HCT116 (cell line): ENCODE data around the gene HPCAL1. TPM values are rescaled to one million over a fixed set of nuclear protein-coding genes. Genes with fewer than 3 reads are reported as not detected.
A peak's percentile ranks its signal among the peaks of the same experiment; 100 is the strongest.

ENCODE experiments used
- ATAC-seq: fragments of 200-7000 bp; cut with Tn5 transposase; 2 replicates; pipeline ENCODE4 v1.9.1; 2020; ENCODE audit warnings: mild to moderate bottlenecking, moderate library complexity
- BruUV-seq: library from RNA; stranded (reverse); fragments of 400-500 nt; replicated peaks from 2 replicates; lab custom pipeline; 2021; lab: Mats Ljungman, UMichigan
- CTCF ChIA-PET: fragments of 300-600 bp; sonication (Branson Sonifier 250); formaldehyde crosslinking; loops from one replicate; lab custom pipeline; 2021; ENCODE audit warnings: antibody characterized with exemption; lab: Charles Lee
- POLR2A ChIA-PET: fragments of 300-600, 350-600 bp; sonication (Branson Sonifier 250); formaldehyde crosslinking; loops from one replicate; lab custom pipeline; 2021; ENCODE audit warnings: antibody characterized with exemption; lab: Charles Lee
- RAD21 ChIA-PET, 2 experiments: fragments of 300-600 bp; sonication (Branson Sonifier 250); formaldehyde crosslinking; loops; one replicate each; lab custom pipeline; 2023; ENCODE audit warnings: low total read pairs in 2 of 2; ENCODE audit not compliant: uncharacterized antibody in 2 of 2, unreplicated experiment in 2 of 2, low non-redundant PET in 1 of 2; lab: Charles Lee
- DNase-seq: peaks from one replicate; pipeline ENCODE4 v3.0.0-alpha.2; 2010; ENCODE audit warnings: low read depth, low spot score
- H2AFZ ChIP-seq: fragments of 200-600 bp; shearing (Covaris generic), sonication (generic); 2 replicates; pipeline ENCODE4 v1.6.1; 2017; ENCODE audit warnings: low read depth, mixed run types, mixed read lengths, antibody characterized with exemption, low read length; ENCODE audit not compliant: poor library complexity, severe bottlenecking
- H3K27ac ChIP-seq: 2 replicates; pipeline ENCODE4 v1.5.1; 2012; ENCODE audit warnings: low read depth, low read length
- H3K27me3 ChIP-seq: fragments of 200-600 bp; sonication (generic); 2 replicates; pipeline ENCODE4 v1.6.1; 2016; ENCODE audit warnings: mixed run types, low read length, mixed read lengths; ENCODE audit not compliant: insufficient read depth
- H3K36me3 ChIP-seq, 2 experiments: fragments of 200-500 bp in 1 of 2; fragments of 200-600 bp in 1 of 2; sonication (Bioruptor generic) in 1 of 2; sonication (generic) in 1 of 2; 2 replicates each; pipeline versions ENCODE4 v1.5.1 to v1.6.1; 2014 to 2016; ENCODE audit warnings: low read length in 2 of 2, inconsistent platforms in 1 of 2, mixed read lengths in 1 of 2, mixed run types in 1 of 2; ENCODE audit not compliant: insufficient read depth in 2 of 2, control insufficient read depth in 1 of 2
- H3K4me1 ChIP-seq, 2 experiments: fragments of 200-600 bp in 1 of 2; sonication (generic) in 1 of 2; 2 replicates each; pipeline versions ENCODE4 v1.5.1 to v1.6.1; 2012 to 2017; ENCODE audit warnings: low read length in 2 of 2, inconsistent platforms in 1 of 2, mild to moderate bottlenecking in 1 of 2, mixed read lengths in 1 of 2, mixed run types in 1 of 2, moderate library complexity in 1 of 2; ENCODE audit not compliant: insufficient read depth in 2 of 2, control insufficient read depth in 1 of 2
- H3K4me2 ChIP-seq: fragments of 200-600 bp; sonication (generic); 2 replicates; pipeline ENCODE4 v1.6.1; 2017; ENCODE audit warnings: mixed run types, low read length, mixed read lengths
- H3K4me3 ChIP-seq, 2 experiments: fragments of 200-600 bp in 1 of 2; sonication (generic) in 1 of 2; replicated peaks in 1 of 2; 2 replicates each; pipeline ENCODE4 v1.5.1; 2011 to 2016; ENCODE audit warnings: low read length in 2 of 2, control low read depth in 1 of 2, low read depth in 1 of 2, mild to moderate bottlenecking in 1 of 2, mixed read lengths in 1 of 2, mixed run types in 1 of 2
- H3K79me2 ChIP-seq: fragments of 200-600 bp; sonication (generic); 2 replicates; pipeline ENCODE4 v1.6.1; 2017; ENCODE audit warnings: mild to moderate bottlenecking, mixed run types, low read length, moderate library complexity, mixed read lengths; ENCODE audit not compliant: insufficient read depth
- H3K9ac ChIP-seq: fragments of 200-600 bp; sonication (generic); 2 replicates; pipeline ENCODE4 v1.6.1; 2016; ENCODE audit warnings: low read length, mixed read lengths
- H3K9me2 ChIP-seq: fragments of 200-600 bp; sonication (generic), shearing (Covaris generic); 2 replicates; pipeline ENCODE4 v1.6.1; 2017; ENCODE audit warnings: mixed run types, mild to moderate bottlenecking, moderate library complexity; ENCODE audit not compliant: insufficient read depth
- H3K9me3 ChIP-seq, 2 experiments: fragments of 200-500 bp in 1 of 2; fragments of 200-600 bp in 1 of 2; sonication (Bioruptor generic) in 1 of 2; sonication (generic) in 1 of 2; 2 replicates each; pipeline ENCODE4 v1.6.1; 2014 to 2017; ENCODE audit warnings: low read length in 2 of 2, mixed read lengths in 2 of 2, inconsistent platforms in 1 of 2, low read depth in 1 of 2, mild to moderate bottlenecking in 1 of 2, mixed run types in 1 of 2, moderate library complexity in 1 of 2; ENCODE audit not compliant: control insufficient read depth in 1 of 2, insufficient read depth in 1 of 2
- H4K20me1 ChIP-seq: fragments of 200-600 bp; sonication (generic), shearing (Covaris generic); 2 replicates; pipeline ENCODE4 v1.6.1; 2017; ENCODE audit warnings: mixed run types, mild to moderate bottlenecking, moderate library complexity; ENCODE audit not compliant: insufficient read depth
- EGR1 ChIP-seq: IDR thresholded peaks from 2 replicates; pipeline ENCODE4 v1.6.1; 2012; ENCODE audit warnings: low read depth
- ELF1 ChIP-seq: IDR thresholded peaks from 2 replicates; pipeline ENCODE4 v1.6.1; 2012; ENCODE audit warnings: low read depth, borderline replicate concordance
- EZH2phosphoT487 ChIP-seq: fragments of 200-600 bp; IDR thresholded peaks from 2 replicates; pipeline ENCODE4 v1.6.1; 2018; ENCODE audit warnings: antibody characterized with exemption, borderline replicate concordance
- FOSL1 ChIP-seq: IDR thresholded peaks from 2 replicates; pipeline ENCODE4 v1.6.1; 2012; ENCODE audit warnings: low read depth
- JUND ChIP-seq: IDR thresholded peaks from 2 replicates; pipeline ENCODE4 v1.6.1; 2012
- POLR2A ChIP-seq: IDR thresholded peaks from 2 replicates; pipeline ENCODE4 v1.7.0; 2011; ENCODE audit warnings: borderline replicate concordance; ENCODE audit not compliant: insufficient read depth, insufficient read length; ENCODE audit errors: extremely low read depth
- RAD21 ChIP-seq: IDR thresholded peaks from 2 replicates; pipeline ENCODE4 v1.6.1; 2012; ENCODE audit warnings: low read depth, mild to moderate bottlenecking
- SP1 ChIP-seq: IDR thresholded peaks from 2 replicates; pipeline ENCODE4 v1.6.1; 2012; ENCODE audit warnings: low read depth
- SRF ChIP-seq: IDR thresholded peaks from 2 replicates; pipeline ENCODE4 v1.6.1; 2012; ENCODE audit warnings: low read depth
- YY1 ChIP-seq: IDR thresholded peaks from 2 replicates; pipeline ENCODE4 v1.6.1; 2011; ENCODE audit warnings: low read length, low read depth, moderate library complexity, mild to moderate bottlenecking; ENCODE audit not compliant: insufficient replicate concordance; ENCODE audit errors: extremely low read depth
- ZNF274 ChIP-seq: fragments of 200-500 bp; sonication (Bioruptor generic); IDR thresholded peaks from 2 replicates; pipeline ENCODE4 v1.6.1; 2014; ENCODE audit warnings: mild to moderate bottlenecking, low read depth, low read length, inconsistent platforms
- intact Hi-C: fragments of 100-400 bp; cut with micrococcal nuclease; formaldehyde crosslinking; loops from 2 replicates; pipeline ENCODE4 v1.10.0; 2022
- total RNA-seq: library from RNA; stranded (reverse); gene quantifications from one replicate; pipeline ENCODE4 v1.2.1, GENCODE V29; 2021; ENCODE audit not compliant: unreplicated experiment
- TF ChIP-seq, protein P1 (sequence below): IDR thresholded peaks from 2 replicates; pipeline ENCODE4 v1.6.1; 2012; ENCODE audit warnings: low read depth
- TF ChIP-seq, protein P2 (sequence below): IDR thresholded peaks from 2 replicates; pipeline ENCODE4 v1.6.1; 2011; ENCODE audit warnings: mild to moderate bottlenecking, low read length, moderate library complexity; ENCODE audit not compliant: insufficient replicate concordance; ENCODE audit errors: extremely low read depth
- TF ChIP-seq, protein P3 (sequence below): IDR thresholded peaks from 2 replicates; pipeline ENCODE4 v1.6.1; 2012
- TF ChIP-seq, protein P4 (sequence below), 3 experiments: fragments of 200-600 bp in 1 of 3; sonication (generic) in 1 of 3; IDR thresholded peaks in 2 of 3; conservative IDR thresholded peaks in 1 of 3; 2 replicates each; pipeline ENCODE4 v1.5.1; 2012 to 2017; ENCODE audit warnings: low read depth in 2 of 3, low read length in 2 of 3, antibody characterized with exemption in 1 of 3, borderline replicate concordance in 1 of 3, control low read depth in 1 of 3, mild to moderate bottlenecking in 1 of 3, mixed read lengths in 1 of 3, mixed run types in 1 of 3, moderate library complexity in 1 of 3; ENCODE audit not compliant: insufficient read depth in 1 of 3

HPCAL1 gene
- total RNA-seq, 1 experiment from 2014 or later = 111 TPM

GRCh38 chr2:10434886-10435819 is 132.4 kb downstream of the HPCAL1 start:
- DNase-seq (peak; percentile 43), ATAC-seq (peak; percentile 72)
- ChIA-PET RAD21 (interaction anchor here (0.6 to 1.9 kb wide), 20 partner anchors 26 to 387 kb away, joined by 3 to 18 read pairs (median 4); no protein-coding TSS in a partner anchor), POLR2A (interaction anchor here (0.8 to 1.9 kb wide), 8 partner anchors 11 to 310 kb away, joined by 3 to 9 read pairs (median 4); partner anchors contain the start of genes HPCAL1 and ODC1), CTCF (interaction anchor here (0.7 to 4.4 kb wide), 32 partner anchors 8 to 665 kb away, joined by 3 to 69 read pairs (median 6); partner anchors contain the start of genes CYS1, ODC1 and RRM2)
- no peak overlapping the region for H3K4me3 ChIP-seq
- H3K36me3 ChIP-seq = peaks cover 5 to 6% of the 10 kb centered on the region in 2 experiments; a peak in 2 of 4 replicates
- H3K9me2 ChIP-seq = no peaks in the 10 kb centered on the region
- no peaks in the 10 kb centered on the region for H3K27me3 ChIP-seq
- H3K27ac ChIP-seq = no peak overlapping the region
- H3K9ac ChIP-seq = no peak overlapping the region
- intact Hi-C loops = loop anchor here (1.0 to 10.0 kb wide), 6 partner anchors 165 to 660 kb away; no protein-coding TSS in a partner anchor
- H2AFZ ChIP-seq = no peak overlapping the region
- no peaks in the 10 kb centered on the region for H3K9me3 ChIP-seq
- BruUV-seq = no TSS peak
- peaks cover 4 to 34% of the 10 kb centered on the region in 2 experiments; a peak in 3 of 4 replicates for H3K4me1 ChIP-seq
- peak overlapping the region; percentile 28; the same call in 1 of the 2 replicates for H3K4me2 ChIP-seq
- no peak for TF ChIP-seq SP1
- TF ChIP-seq, protein P1, sequence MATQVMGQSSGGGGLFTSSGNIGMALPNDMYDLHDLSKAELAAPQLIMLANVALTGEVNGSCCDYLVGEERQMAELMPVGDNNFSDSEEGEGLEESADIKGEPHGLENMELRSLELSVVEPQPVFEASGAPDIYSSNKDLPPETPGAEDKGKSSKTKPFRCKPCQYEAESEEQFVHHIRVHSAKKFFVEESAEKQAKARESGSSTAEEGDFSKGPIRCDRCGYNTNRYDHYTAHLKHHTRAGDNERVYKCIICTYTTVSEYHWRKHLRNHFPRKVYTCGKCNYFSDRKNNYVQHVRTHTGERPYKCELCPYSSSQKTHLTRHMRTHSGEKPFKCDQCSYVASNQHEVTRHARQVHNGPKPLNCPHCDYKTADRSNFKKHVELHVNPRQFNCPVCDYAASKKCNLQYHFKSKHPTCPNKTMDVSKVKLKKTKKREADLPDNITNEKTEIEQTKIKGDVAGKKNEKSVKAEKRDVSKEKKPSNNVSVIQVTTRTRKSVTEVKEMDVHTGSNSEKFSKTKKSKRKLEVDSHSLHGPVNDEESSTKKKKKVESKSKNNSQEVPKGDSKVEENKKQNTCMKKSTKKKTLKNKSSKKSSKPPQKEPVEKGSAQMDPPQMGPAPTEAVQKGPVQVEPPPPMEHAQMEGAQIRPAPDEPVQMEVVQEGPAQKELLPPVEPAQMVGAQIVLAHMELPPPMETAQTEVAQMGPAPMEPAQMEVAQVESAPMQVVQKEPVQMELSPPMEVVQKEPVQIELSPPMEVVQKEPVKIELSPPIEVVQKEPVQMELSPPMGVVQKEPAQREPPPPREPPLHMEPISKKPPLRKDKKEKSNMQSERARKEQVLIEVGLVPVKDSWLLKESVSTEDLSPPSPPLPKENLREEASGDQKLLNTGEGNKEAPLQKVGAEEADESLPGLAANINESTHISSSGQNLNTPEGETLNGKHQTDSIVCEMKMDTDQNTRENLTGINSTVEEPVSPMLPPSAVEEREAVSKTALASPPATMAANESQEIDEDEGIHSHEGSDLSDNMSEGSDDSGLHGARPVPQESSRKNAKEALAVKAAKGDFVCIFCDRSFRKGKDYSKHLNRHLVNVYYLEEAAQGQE = no peak
- TF ChIP-seq RAD21 = peak; percentile 100
- TF ChIP-seq EZH2phosphoT487 = no peak
- TF ChIP-seq, protein P2, sequence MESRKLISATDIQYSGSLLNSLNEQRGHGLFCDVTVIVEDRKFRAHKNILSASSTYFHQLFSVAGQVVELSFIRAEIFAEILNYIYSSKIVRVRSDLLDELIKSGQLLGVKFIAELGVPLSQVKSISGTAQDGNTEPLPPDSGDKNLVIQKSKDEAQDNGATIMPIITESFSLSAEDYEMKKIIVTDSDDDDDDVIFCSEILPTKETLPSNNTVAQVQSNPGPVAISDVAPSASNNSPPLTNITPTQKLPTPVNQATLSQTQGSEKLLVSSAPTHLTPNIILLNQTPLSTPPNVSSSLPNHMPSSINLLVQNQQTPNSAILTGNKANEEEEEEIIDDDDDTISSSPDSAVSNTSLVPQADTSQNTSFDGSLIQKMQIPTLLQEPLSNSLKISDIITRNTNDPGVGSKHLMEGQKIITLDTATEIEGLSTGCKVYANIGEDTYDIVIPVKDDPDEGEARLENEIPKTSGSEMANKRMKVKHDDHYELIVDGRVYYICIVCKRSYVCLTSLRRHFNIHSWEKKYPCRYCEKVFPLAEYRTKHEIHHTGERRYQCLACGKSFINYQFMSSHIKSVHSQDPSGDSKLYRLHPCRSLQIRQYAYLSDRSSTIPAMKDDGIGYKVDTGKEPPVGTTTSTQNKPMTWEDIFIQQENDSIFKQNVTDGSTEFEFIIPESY = no peak
- TF ChIP-seq FOSL1 = no peak
- TF ChIP-seq SRF = no peak
- no peak for TF ChIP-seq JUND
- no peak for TF ChIP-seq EGR1
- TF ChIP-seq YY1 = no peak
- TF ChIP-seq, protein P3, sequence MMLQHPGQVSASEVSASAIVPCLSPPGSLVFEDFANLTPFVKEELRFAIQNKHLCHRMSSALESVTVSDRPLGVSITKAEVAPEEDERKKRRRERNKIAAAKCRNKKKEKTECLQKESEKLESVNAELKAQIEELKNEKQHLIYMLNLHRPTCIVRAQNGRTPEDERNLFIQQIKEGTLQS = no peak
- no peak for TF ChIP-seq ELF1
- TF ChIP-seq ZNF274 = no peak
- TF ChIP-seq, protein P4, sequence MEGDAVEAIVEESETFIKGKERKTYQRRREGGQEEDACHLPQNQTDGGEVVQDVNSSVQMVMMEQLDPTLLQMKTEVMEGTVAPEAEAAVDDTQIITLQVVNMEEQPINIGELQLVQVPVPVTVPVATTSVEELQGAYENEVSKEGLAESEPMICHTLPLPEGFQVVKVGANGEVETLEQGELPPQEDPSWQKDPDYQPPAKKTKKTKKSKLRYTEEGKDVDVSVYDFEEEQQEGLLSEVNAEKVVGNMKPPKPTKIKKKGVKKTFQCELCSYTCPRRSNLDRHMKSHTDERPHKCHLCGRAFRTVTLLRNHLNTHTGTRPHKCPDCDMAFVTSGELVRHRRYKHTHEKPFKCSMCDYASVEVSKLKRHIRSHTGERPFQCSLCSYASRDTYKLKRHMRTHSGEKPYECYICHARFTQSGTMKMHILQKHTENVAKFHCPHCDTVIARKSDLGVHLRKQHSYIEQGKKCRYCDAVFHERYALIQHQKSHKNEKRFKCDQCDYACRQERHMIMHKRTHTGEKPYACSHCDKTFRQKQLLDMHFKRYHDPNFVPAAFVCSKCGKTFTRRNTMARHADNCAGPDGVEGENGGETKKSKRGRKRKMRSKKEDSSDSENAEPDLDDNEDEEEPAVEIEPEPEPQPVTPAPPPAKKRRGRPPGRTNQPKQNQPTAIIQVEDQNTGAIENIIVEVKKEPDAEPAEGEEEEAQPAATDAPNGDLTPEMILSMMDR (IDR thresholded peaks at IDR 0.05 in 2 of 3, conservative IDR thresholded peaks at IDR 0.05 in 1 of 3; ENCODE audit: borderline replicate concordance in 1 of 3, insufficient read depth in 1 of 3, low read depth in 2 of 3, low read length in 2 of 3) = peak; percentile 92 to 96 (median 95)
- TF ChIP-seq POLR2A = no peak
- TF ChIP-seq, all 23 proteins: peak for 2
- Histone ChIP-seq H3K79me2 (no peaks in the 10 kb centered on the region), H4K20me1 (no peaks in the 10 kb centered on the region)
